ENCODE results near the gene AKAP6.

DNA sequence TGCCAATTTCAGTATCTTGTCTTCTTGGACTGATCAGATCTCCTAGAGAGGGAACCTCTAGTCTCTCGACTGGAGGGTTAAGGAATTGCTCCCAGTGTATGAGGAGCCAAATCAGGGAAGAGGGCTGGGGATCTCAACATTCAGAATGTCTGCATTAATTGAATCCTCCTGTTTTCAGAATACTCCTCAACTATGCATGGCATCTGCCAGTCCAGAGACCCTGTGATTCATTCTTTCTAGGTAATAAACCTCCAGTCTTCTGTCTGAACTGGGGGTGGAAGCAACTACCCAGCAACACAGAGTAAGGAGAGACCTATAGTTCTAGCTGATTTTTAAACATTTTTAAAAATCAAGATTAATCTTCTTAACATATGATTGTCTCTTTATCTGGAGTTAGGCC, 92.7 kb downstream of the AKAP6 start:
- TF ChIP-seq, protein P1, sequence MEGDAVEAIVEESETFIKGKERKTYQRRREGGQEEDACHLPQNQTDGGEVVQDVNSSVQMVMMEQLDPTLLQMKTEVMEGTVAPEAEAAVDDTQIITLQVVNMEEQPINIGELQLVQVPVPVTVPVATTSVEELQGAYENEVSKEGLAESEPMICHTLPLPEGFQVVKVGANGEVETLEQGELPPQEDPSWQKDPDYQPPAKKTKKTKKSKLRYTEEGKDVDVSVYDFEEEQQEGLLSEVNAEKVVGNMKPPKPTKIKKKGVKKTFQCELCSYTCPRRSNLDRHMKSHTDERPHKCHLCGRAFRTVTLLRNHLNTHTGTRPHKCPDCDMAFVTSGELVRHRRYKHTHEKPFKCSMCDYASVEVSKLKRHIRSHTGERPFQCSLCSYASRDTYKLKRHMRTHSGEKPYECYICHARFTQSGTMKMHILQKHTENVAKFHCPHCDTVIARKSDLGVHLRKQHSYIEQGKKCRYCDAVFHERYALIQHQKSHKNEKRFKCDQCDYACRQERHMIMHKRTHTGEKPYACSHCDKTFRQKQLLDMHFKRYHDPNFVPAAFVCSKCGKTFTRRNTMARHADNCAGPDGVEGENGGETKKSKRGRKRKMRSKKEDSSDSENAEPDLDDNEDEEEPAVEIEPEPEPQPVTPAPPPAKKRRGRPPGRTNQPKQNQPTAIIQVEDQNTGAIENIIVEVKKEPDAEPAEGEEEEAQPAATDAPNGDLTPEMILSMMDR (IDR thresholded peaks at IDR 0.05): no peak
- TF ChIP-seq POLR2A (IDR thresholded peaks at IDR 0.05): no peak
